A549 (cell line): Measurements from ENCODE around the gene EVC. TPM values are rescaled to one million over a fixed set of nuclear protein-coding genes. Genes with fewer than 3 reads are reported as not detected.
A peak's percentile ranks its signal among the peaks of the same experiment; 100 is the strongest.

Source experiments
- ATAC-seq, 2 experiments: fragments of 200-7000 bp in 1 of 2; fragments of >200 bp in 1 of 2; cut with Nextera tagmentation in 1 of 2; cut with Tn5 transposase in 1 of 2; 3 replicates each; pipeline versions ENCODE4 v1.8.0 to v1.9.1; 2018 to 2020; ENCODE audit warnings: mild to moderate bottlenecking in 1 of 2, moderate library complexity in 1 of 2
- CTCF ChIA-PET: fragments of 300-600 bp; sonication (Branson Sonifier 250); formaldehyde crosslinking; extraction: SDS; loops from one replicate; lab custom pipeline; 2021; ENCODE audit warnings: antibody characterized with exemption, inconsistent platforms; lab: Yijun Ruan, JAX
- POLR2A ChIA-PET: fragments of 350-600 bp; formaldehyde crosslinking; extraction: SDS; loops from one replicate; lab custom pipeline; 2021; ENCODE audit warnings: antibody characterized with exemption, inconsistent platforms; lab: Yijun Ruan, JAX
- DNase-seq, 2 experiments: peaks; one replicate each; pipeline versions ENCODE4 v3.0.0 to v3.0.0-alpha.2; 2011 to 2016; ENCODE audit warnings: low read depth in 1 of 2, low spot score in 1 of 2
- FAIRE-seq: peaks from 2 replicates; lab custom pipeline; 2011; peaks lifted over from hg19 to GRCh38; lab: Jason Lieb, UNC
- H3K27ac ChIP-seq, 2 experiments: fragments of >200 bp; sonication (Bioruptor Twin); formaldehyde crosslinking; 3 replicates each; pipeline ENCODE4 v1.5.1; 2016 to 2017
- H3K4me1 ChIP-seq: fragments of >200 bp; sonication (Bioruptor Twin); formaldehyde crosslinking; 3 replicates; pipeline ENCODE4 v1.6.1; 2016
- H3K4me2 ChIP-seq: fragments of >200 bp; sonication (Bioruptor Twin); formaldehyde crosslinking; 3 replicates; pipeline ENCODE4 v1.6.1; 2016
- H3K4me3 ChIP-seq: fragments of >200 bp; sonication (Bioruptor Twin); formaldehyde crosslinking; 3 replicates; pipeline ENCODE4 v1.5.1; 2016
- H3K9me3 ChIP-seq: fragments of >200 bp; sonication (Bioruptor Twin); formaldehyde crosslinking; 3 replicates; pipeline ENCODE4 v1.6.1; 2016
- CHD4 ChIP-seq: fragments of 200-600 bp; sonication (generic); IDR thresholded peaks from 2 replicates; pipeline ENCODE4 v1.6.1; 2016; ENCODE audit warnings: antibody characterized with exemption, mild to moderate bottlenecking, borderline replicate concordance
- EHMT2 ChIP-seq: fragments of 200-600 bp; sonication (generic); IDR thresholded peaks from 2 replicates; pipeline ENCODE4 v1.6.1; 2016; ENCODE audit warnings: antibody characterized with exemption, low read depth, mild to moderate bottlenecking, moderate library complexity
- HES2 ChIP-seq: fragments of >200 bp; sonication (Bioruptor Twin); formaldehyde crosslinking; IDR thresholded peaks from 2 replicates; pipeline ENCODE4 v1.6.1; 2016
- HOXA7 ChIP-seq: fragments of 250-450 bp; sonication (Bioruptor Pico); IDR thresholded peaks from 2 replicates; pipeline ENCODE4 v1.5.0; 2020; ENCODE audit warnings: mild to moderate bottlenecking, moderate library complexity
- JUNB ChIP-seq: fragments of >200 bp; sonication (Bioruptor Twin); formaldehyde crosslinking; IDR thresholded peaks from 2 replicates; pipeline ENCODE4 v1.6.1; 2016
- MAX ChIP-seq: IDR thresholded peaks from 2 replicates; pipeline ENCODE4 v1.6.1; 2012
- POLR2AphosphoS2 ChIP-seq: conservative IDR thresholded peaks from 2 replicates; pipeline ENCODE4 v1.6.1; 2012; ENCODE audit warnings: low read length, improper control_type of control experiment, inconsistent platforms
- RAD21 ChIP-seq, 2 experiments: fragments of >200 bp in 1 of 2; sonication (Bioruptor Twin) in 1 of 2; formaldehyde crosslinking in 1 of 2; IDR thresholded peaks in 1 of 2; conservative IDR thresholded peaks in 1 of 2; 2 replicates in 1 of 2; 3 replicates in 1 of 2; pipeline ENCODE4 v1.6.1; 2012 to 2018; ENCODE audit warnings: inconsistent platforms in 1 of 2
- RCOR1 ChIP-seq: fragments of 150-350 bp; IDR thresholded peaks from 2 replicates; pipeline ENCODE4 v1.6.1; 2014; ENCODE audit warnings: antibody characterized with exemption, low read length, low read depth
- REST ChIP-seq: fragments of 200-600 bp; sonication (generic); IDR thresholded peaks from 2 replicates; pipeline ENCODE4 v1.6.1; 2016; ENCODE audit warnings: antibody characterized with exemption, mild to moderate bottlenecking, moderate library complexity
- TFCP2L1 ChIP-seq: fragments of 250-450 bp; sonication (Bioruptor Pico); IDR thresholded peaks from 2 replicates; pipeline ENCODE4 v1.5.0; 2021; ENCODE audit warnings: mild to moderate bottlenecking
- ZC3H11A ChIP-seq: fragments of 450-650 bp; IDR thresholded peaks from 2 replicates; pipeline ENCODE4 v1.6.1; 2014; ENCODE audit warnings: antibody characterized with exemption, mild to moderate bottlenecking
- ZFP36 ChIP-seq: fragments of 450-650 bp; IDR thresholded peaks from 2 replicates; pipeline ENCODE4 v1.6.1; 2014; ENCODE audit warnings: borderline replicate concordance; ENCODE audit not compliant: partially characterized antibody
- WGBS: methylation state at CpG from one replicate; pipeline ENCODE4 v1.1.6; 2017; ENCODE audit errors: missing lambda C conversion rate; 5-methylcytosine and 5-hydroxymethylcytosine counted together
- polyA plus RNA-seq, 4 experiments: library from polyadenylated mRNA; depleted of rRNA in 3 of 4; stranded (reverse); fragments of >200 nt; fragmentation: RNase III in 1 of 4; extraction: RNeasy Plus Mini Kit Qiagen cat#74134 plus additional on column Dnase treatment in 1 of 4; gene quantifications; 2 replicates in 3 of 4; 3 replicates in 1 of 4; pipeline ENCODE4 v1.2.3, GENCODE V29; 2011 to 2017

EVC gene
- polyA plus RNA-seq, 2 of the 4 experiments (the other 2 are of a cell fraction): 3.0 to 5.5 TPM

- ChIA-PET POLR2A (no interaction called here), CTCF (no interaction called here)
- 23% methylated on average over 13 of the region's 52 CpGs for WGBS
- Histone ChIP-seq H3K4me2 (peak overlapping the region; percentile 90), H3K27ac (peak overlapping the region; percentile 84 to 97), H3K4me3 (peak overlapping the region; percentile 87), H3K4me1 (peaks cover 38% of the 10 kb centered on the region), H3K9me3 (peaks cover 9% of the 10 kb centered on the region)
- DNase-seq: peak; percentile 25 to 55
- ATAC-seq: peak; percentile 44 to 52
- TF ChIP-seq MAX (peak; percentile 14), RAD21 (conservative IDR thresholded peaks at IDR 0.05 in 1 of 2, IDR thresholded peaks at IDR 0.05 in 1 of 2) (peak in 1 of 2 experiments; percentile 17; a peak in 1 of 5 replicates), TFCP2L1 (CRISPR knock-in tag) (no peak)
- no peak for FAIRE-seq
Measured at GRCh38 chr4:5711479-5712184, 631 bp downstream of the EVC start.

- TF ChIP-seq MAX: no peak
- TF ChIP-seq, all 56 proteins: peak for 0
- DNase-seq: no peak
- Histone ChIP-seq H3K4me3 (peak overlapping the region; percentile 87; the same call in 2 of the 3 replicates), H3K4me2 (peak overlapping the region; percentile 90), H3K27ac (peak overlapping the region in 1 of 2 experiments; percentile 97; a peak in 3 of 6 replicates), H3K9me3 (peaks cover 9% of the 10 kb centered on the region), H3K4me1 (peaks cover 33% of the 10 kb centered on the region)
- no peak for ATAC-seq
- 78% methylated on average over 7 of the region's 7 CpGs for WGBS
- POLR2A ChIA-PET: no interaction called here
- CTCF ChIA-PET: interaction anchor here (1.0 to 1.1 kb wide), 2 partner anchors 9 to 35 kb away, joined by 3 read pairs; no protein-coding TSS in a partner anchor
- FAIRE-seq: no peak
Measured at GRCh38 chr4:5712517-5712916, 1.5 kb downstream of the EVC start.

- Histone ChIP-seq H3K4me2 (peak overlapping the region; percentile 90), H3K4me1 (peaks cover 29% of the 10 kb centered on the region), H3K9me3 (peaks cover 9% of the 10 kb centered on the region), H3K4me3 (no peak overlapping the region), H3K27ac (no peak overlapping the region)
- no peak for ATAC-seq
- FAIRE-seq: no peak
- WGBS: 84% methylated on average over 3 of the region's 3 CpGs
- POLR2A ChIA-PET: no interaction called here
- CTCF ChIA-PET: interaction anchor here (1.0 to 1.1 kb wide), 2 partner anchors 9 to 35 kb away, joined by 3 read pairs; no protein-coding TSS in a partner anchor
- DNase-seq: no peak
- TF ChIP-seq RCOR1 (no peak), MAX (no peak), HOXA7 (CRISPR knock-in tag) (no peak)
Measured at GRCh38 chr4:5712931-5713330, 1.9 kb downstream of the EVC start.

- H3K4me1 ChIP-seq: peaks cover 26% of the 10 kb centered on the region
- CTCF ChIA-PET: interaction anchor here (0.6 kb wide), 1 partner anchor 1456 kb away, joined by 3 read pairs; no protein-coding TSS in a partner anchor
- WGBS: 78% methylated on average over 6 of the region's 6 CpGs
- POLR2A ChIA-PET: no interaction called here
- TF ChIP-seq HES2 (no peak), CHD4 (no peak), POLR2AphosphoS2 (no peak), JUNB (no peak), ZC3H11A (no peak), EHMT2 (no peak), MAX (no peak), REST (no peak), ZFP36 (no peak)
- H3K4me3 ChIP-seq: no peak overlapping the region
- H3K27ac ChIP-seq: no peak overlapping the region
- no peak overlapping the region for H3K4me2 ChIP-seq
- H3K9me3 ChIP-seq: peaks cover 9% of the 10 kb centered on the region
- ATAC-seq: no peak
- FAIRE-seq: no peak
- no peak for DNase-seq
Measured at GRCh38 chr4:5713861-5714260, 2.9 kb downstream of the EVC start.
